NCI-H345 treated with DMSO at 0.1 percent for 48 hours (cell line): ENCODE results near the gene EXOSC2.

Source experiments
- DNase-seq: peaks from one replicate; lab custom pipeline; 2025; ENCODE audit not compliant: unreplicated experiment; lab: John Stamatoyannopoulos, UW

EXOSC2 gene

DNA sequence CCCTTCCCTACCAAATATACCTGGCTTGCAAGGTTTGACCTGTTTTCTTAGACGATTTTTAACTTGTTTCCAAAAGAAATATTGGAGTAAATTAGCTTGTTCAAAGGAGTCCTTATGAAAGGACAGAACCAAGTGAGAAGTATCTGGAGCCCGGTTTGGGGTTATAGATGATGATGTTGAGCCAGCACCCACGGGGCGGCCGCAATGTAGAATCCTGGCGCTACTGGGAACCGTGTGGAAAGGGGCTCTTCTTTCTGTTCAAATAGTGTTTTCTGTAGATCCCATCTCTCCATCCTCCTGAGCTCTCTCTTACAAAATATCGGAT lies 517 bp upstream of the EXOSC2 start:
- no peak for DNase-seq

DNA sequence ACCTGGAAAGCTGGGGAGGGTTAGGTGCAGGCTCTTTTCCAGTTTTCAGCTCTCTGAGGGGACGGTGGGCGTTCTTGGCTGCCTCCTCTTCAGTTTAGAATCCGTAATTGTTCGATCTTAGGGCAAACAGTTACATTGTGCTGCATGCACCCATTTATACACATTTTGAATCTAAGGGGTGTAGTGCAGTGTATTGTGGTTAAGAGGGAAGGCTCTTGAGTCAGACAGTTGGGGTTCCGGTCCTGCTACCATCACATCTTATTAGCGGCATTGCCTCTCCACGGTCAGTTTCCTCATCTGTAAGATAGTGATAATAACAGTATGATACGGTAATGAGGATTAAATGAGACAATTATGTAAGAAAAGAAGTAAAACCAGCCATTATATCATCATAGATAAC lies 625 bp downstream of the EXOSC2 start:
- no peak for DNase-seq

GRCh38 chr9:130696139-130696650 lies 2.6 kb downstream of the EXOSC2 start:
- no peak for DNase-seq

DNA sequence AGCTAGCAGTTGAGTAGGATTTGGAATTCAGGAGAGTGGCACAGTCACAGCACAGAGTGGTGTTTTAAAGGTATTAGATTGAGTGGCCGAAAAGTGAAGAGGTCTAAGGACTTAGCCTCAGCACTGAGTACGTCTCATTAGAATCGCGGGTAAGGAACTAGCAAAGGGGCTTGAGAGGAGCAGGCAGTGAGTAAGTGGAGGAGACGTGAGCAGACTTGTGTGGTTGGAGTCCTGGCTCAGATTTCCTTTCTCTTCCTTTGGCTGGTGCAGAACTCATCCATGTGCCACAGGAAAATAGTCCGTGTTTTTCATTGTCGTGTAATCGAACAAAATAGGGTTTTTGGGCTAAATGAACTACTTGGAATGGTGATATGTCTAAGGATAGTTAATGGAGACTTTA lies 3.4 kb downstream of the EXOSC2 start:
- no peak for DNase-seq

- no peak for DNase-seq
Observed at GRCh38 chr9:130698514-130698913, 4.9 kb downstream of the EXOSC2 start.

- DNase-seq: no peak
Observed at GRCh38 chr9:130699047-130699446, 5.5 kb downstream of the EXOSC2 start.

GRCh38 chr9:130701059-130702022 lies 7.8 kb downstream of the EXOSC2 start:
- DNase-seq: peak; percentile 24

DNA sequence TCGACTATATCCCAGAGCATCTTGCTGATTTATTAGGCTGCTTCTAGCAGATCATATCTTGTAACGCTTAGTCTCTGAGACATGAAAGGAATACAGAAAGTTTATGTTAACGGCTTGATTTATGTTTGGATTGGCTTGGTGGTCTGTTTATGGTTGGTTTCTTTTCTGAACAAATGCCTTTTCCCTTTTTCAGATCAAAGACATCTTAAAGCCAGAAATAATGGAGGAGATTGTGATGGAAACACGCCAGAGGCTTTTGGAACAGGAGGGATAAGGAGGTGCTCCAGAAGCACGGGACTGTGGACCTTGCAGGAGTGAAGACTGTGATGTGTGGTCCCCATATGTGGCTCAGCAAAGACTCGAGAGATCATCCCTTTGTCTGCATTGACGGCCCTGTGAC lies 9.9 kb downstream of the EXOSC2 start:
- no peak for DNase-seq

GRCh38 chr9:130707225-130707976 lies 13.8 kb downstream of the EXOSC2 start:
- peak; percentile 23 for DNase-seq

GRCh38 chr9:130710822-130711352 lies 17.3 kb downstream of the EXOSC2 start:
- DNase-seq: no peak

DNA sequence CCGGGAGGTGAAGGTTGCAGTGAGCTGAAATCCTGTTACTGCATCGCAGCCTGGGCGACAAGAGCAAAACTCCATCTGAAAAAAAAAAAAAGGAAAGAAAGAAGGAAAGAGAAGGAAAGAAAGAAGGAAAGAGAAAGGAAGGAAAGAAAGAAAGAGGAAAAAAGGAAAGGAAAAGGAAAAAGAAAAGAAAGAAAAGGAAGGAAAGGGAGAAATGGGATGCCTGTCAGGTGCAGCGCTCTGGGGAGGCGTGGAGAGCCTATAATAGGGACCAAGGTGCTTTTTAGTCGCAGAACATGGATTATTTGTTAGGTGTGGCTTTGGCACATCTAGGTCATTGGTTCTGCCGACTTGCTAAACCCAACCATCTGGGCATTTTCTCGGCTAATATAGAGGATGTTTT lies 17.9 kb downstream of the EXOSC2 start:
- no peak for DNase-seq

DNA sequence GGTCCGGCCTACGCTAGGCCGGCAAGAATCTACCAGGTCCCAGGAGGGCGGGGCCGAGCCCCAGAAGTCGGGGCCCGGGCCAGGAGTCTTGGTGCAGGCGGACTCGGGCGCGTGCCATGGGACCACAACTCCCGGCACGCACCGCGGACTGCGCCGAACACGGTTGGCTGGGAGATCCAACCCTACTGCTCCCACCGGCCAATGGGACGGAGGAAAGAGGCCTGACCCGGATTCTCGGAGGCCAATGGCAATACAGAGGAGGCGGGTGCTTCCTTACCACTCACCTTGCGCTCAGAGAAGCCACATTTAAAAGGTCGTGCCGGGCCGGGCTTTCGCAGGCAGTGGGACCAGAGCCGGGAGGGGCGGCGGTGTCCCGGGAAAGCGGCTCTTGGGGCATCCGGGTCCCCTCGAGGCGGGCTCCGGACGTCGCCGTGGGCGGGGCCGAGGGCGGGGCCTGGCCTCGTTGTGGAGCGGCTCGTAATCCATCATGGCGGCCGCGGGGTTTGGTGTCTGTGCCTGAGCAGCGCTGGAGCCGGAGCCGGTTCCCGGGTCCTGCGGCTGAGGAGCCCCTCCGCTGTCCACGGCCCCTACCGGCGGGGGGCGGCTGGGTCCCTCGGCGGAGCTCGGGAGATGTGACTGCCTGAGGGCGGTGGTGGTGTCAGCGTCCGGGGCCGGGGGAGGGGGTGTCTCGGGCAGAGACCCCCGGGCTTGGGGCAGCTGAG lies 19.1 kb downstream of the EXOSC2 start:
- DNase-seq: peak; percentile 93

DNA sequence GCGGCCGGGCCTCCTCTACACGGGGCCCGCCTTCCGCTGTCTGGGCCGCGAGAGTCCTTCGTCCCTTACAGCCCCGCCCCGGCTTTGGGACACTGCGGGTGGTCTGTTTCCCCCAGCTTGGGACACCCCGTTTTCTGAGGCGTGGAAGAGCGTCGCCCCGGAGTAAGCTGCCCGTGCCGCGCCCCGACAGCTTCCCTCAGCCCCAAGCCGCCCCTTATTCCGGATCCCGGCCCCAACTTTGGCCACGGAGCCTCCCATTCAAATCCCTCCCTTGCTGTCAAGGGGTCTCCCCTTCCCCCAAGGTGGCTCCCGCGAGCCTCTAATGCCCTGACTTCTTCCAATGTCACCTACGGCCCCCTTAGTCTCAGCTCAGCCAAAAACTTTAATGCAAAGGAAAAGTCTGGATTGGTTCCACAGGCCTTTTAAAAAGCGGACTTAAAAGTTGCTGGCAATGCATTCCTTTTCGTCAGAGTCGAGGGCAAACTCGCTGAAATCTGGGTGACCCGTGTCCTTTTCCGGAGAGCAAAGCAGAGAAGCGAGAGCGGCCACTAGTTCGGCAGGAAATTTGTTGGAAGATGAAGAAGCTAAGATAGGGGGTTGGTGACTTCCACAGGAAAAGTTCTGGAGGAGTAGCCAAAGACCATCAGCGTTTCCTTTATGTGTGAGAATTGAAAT lies 19.8 kb downstream of the EXOSC2 start:
- DNase-seq: no peak

DNA sequence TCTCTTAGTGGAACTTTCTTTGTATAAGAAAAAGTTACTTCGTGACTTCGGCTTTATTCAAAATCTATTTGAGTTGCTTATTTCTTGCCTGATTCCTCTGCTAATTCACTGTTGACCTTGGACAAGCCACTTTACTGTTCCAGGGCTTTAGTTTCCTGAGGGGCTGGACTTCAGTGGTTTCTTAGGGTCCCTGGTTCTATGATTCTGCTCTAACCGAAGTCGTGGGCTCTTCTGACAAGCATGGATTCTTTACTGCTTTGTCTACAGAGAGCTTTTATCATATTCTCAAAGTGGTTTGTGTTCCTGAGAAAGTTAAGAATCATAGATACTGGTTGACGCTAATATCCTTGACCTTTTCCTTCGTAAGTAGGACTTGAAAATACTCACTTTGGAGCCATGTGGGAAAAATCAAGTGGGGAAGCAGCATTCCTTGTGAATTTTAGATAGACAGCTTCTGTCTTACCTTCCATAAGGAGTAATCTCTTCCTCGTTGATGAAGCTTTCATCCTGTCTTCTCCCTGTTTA lies 21.1 kb downstream of the EXOSC2 start:
- no peak for DNase-seq

DNA sequence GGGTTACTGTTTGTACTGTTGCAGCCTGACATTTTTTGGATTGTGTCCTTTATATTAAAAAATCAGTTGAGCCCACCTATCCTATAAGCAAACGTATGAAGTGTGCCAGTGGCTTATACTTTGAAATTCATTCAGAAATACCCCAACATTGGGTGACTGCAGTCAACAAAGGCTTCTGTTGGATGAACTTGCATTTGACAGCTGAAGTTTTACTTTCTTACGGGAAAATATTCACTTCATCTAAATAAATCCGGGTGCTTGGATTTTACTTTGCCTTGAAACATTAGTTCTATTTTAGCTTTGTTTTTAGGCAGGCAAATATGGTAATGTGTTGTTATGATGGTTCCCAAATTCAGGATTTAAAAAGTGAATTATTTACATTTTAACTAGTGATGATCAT lies 21.7 kb downstream of the EXOSC2 start:
- DNase-seq: no peak

DNA sequence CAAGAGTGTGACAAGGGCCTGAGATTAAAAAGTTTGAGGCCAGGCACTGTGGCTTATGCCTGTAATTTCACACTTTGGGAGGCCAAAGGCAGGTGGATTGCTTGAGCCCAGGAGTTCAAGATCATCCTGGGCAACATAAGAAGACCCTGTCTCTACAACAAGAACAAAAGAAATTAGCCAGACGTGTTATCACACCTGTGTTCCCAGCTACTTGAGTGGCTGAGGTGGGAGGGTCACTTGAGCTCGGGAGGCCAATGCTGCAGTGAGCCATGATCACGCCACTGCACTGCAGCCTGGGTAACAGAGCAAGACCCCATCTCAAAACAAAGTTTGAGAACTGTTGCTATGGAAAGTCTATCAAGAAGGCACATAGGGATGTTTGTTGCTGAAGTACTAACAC lies 25.0 kb downstream of the EXOSC2 start:
- no peak for DNase-seq

GRCh38 chr9:130720762-130721161 lies 27.2 kb downstream of the EXOSC2 start:
- no peak for DNase-seq

- DNase-seq: no peak
Observed at GRCh38 chr9:130728721-130729120, 35.1 kb downstream of the EXOSC2 start.

DNA sequence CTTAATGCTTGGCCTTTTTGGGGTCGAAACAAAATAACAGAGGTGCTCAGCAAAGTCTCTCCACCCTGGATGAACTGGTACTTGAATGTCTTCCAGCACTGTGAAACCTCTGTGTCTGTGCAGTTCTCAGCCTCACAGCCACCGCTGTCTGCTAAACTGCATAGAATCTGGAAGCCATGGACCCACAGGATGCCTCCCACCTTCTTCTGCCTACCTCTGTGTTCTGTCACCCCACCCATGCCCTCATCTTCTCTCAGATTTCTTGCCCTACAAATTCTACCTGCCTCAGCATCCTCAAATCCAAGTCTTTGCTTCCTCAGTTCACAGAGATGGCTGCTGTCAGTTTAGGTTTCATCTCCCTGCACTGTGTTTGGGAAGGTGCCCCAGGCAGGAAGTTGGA lies 35.6 kb downstream of the EXOSC2 start:
- no peak for DNase-seq

DNA sequence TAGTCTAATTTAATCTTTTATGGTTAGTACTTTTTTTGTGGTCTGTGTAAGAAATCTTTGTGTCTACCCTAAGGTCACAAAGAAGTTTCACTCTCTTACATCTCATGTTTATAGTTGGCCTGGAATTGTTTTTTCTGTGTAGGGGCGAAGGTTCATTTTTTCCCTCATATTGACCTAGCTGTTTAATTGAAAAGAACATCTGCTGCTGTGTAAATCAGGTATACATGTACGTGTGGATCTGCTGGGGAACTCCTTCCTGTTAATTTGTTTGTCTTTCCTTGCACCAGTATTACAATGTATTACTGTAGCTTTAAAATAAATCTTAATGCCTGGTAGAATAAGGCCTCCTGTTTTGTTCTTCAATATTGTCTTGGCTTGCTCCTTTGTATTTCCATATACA lies 37.8 kb downstream of the EXOSC2 start:
- peak; percentile 52 for DNase-seq
